ENCODE results near the gene TAGAP.
"Not testable (repeated sequence)": the region's sequence is repeated elsewhere in the genome, so short reads cannot be mapped to it uniquely, and the experiment has no call there.

TAGAP gene

DNA sequence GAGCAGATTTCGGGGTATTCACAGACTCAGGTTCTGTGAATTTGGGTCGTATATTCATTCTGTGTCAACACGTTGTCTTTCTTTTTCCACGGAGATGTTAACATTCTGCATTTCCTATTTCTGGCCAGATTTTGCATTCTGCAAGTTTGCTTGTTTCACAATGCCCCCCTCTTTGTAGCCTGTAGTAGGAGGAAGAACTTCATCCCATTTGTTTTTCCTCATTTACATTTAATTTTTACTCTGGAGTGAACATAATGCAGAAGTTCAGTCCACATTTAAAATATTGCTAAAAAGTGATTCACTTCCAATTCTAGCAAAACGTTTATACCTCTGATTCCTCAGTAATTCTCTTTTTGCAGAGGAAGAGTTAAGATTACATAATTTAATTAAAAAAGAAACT, 12.9 kb downstream of the TAGAP start:
- H4K20me1 ChIP-seq (ENCODE audit: control insufficient read depth, insufficient read depth, low read depth, low read length): peaks cover 13% of the 10 kb centered on the region
- peaks cover 28% of the 10 kb centered on the region for H3K4me1 ChIP-seq (ENCODE audit: control insufficient read depth, low read length)
- no peak overlapping the region for H3K4me3 ChIP-seq (ENCODE audit: low read length)
- no peak for TF ChIP-seq EZH2phosphoT487 (IDR thresholded peaks at IDR 0.05; ENCODE audit: borderline replicate concordance, low read length)
- TF ChIP-seq, protein P1, sequence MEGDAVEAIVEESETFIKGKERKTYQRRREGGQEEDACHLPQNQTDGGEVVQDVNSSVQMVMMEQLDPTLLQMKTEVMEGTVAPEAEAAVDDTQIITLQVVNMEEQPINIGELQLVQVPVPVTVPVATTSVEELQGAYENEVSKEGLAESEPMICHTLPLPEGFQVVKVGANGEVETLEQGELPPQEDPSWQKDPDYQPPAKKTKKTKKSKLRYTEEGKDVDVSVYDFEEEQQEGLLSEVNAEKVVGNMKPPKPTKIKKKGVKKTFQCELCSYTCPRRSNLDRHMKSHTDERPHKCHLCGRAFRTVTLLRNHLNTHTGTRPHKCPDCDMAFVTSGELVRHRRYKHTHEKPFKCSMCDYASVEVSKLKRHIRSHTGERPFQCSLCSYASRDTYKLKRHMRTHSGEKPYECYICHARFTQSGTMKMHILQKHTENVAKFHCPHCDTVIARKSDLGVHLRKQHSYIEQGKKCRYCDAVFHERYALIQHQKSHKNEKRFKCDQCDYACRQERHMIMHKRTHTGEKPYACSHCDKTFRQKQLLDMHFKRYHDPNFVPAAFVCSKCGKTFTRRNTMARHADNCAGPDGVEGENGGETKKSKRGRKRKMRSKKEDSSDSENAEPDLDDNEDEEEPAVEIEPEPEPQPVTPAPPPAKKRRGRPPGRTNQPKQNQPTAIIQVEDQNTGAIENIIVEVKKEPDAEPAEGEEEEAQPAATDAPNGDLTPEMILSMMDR (IDR thresholded peaks at IDR 0.05; ENCODE audit: low read depth, low read length, poor library complexity, severe bottlenecking): no peak
- no peaks in the 10 kb centered on the region for H3K9me2 ChIP-seq (replicated peaks; ENCODE audit: control insufficient read depth, low read length)
- peaks cover 4% of the 10 kb centered on the region for H3K79me2 ChIP-seq (ENCODE audit: control insufficient read depth, low read length)
- peaks cover 59% of the 10 kb centered on the region for H3F3A ChIP-seq (ENCODE audit: control insufficient read depth, insufficient read depth)
- H3K36me3 ChIP-seq (ENCODE audit: control insufficient read depth, low read length): peaks cover 25% of the 10 kb centered on the region
- H3K4me2 ChIP-seq (ENCODE audit: low read length): no peak overlapping the region
- no peaks in the 10 kb centered on the region for H3K27me3 ChIP-seq (ENCODE audit: control insufficient read depth, low read length)
- H3K27ac ChIP-seq (ENCODE audit: low read depth, low read length): no peak overlapping the region
- H3K9me3 ChIP-seq (ENCODE audit: control insufficient read depth, insufficient read depth, low read length): no peaks in the 10 kb centered on the region

DNA sequence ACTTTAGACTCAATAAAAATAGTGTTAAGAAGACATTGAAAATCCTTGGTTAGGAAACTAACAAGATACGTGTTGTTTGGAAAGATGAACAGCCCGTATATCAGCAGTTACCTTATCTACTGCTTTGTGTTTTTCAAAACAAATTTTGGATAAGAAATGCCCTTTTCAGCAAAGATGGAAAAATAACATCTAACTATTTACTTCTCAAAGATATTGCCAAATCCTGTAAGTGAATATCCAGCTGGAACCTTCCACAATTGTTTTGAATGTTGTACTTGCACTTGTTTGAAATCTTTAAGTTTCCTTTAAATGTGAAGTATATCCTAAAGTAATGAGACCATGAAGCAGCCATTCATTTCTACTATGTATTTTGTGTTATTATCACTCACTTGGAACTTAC, 14.6 kb downstream of the TAGAP start:
- Histone ChIP-seq H3K9me2 (replicated peaks; ENCODE audit: control insufficient read depth, low read length) (no peaks in the 10 kb centered on the region), H3K27me3 (ENCODE audit: control insufficient read depth, low read length) (no peaks in the 10 kb centered on the region), H3K36me3 (ENCODE audit: control insufficient read depth, low read length) (peaks cover 8% of the 10 kb centered on the region), H3K4me1 (ENCODE audit: control insufficient read depth, low read length) (peaks cover 31% of the 10 kb centered on the region), H3K79me2 (ENCODE audit: control insufficient read depth, low read length) (no peaks in the 10 kb centered on the region), H3K9me3 (ENCODE audit: control insufficient read depth, insufficient read depth, low read length) (peaks cover 4% of the 10 kb centered on the region; the same call in 1 of the 2 replicates), H3F3A (ENCODE audit: control insufficient read depth, insufficient read depth) (peaks cover 44% of the 10 kb centered on the region), H4K20me1 (ENCODE audit: control insufficient read depth, insufficient read depth, low read depth, low read length) (no peaks in the 10 kb centered on the region), H3K4me3 (ENCODE audit: low read length) (no peak overlapping the region), H3K27ac (ENCODE audit: low read depth, low read length) (no peak overlapping the region), H3K4me2 (ENCODE audit: low read length) (no peak overlapping the region)
- TF ChIP-seq, protein P1 (IDR thresholded peaks at IDR 0.05; ENCODE audit: low read depth, low read length, poor library complexity, severe bottlenecking): no peak

DNA sequence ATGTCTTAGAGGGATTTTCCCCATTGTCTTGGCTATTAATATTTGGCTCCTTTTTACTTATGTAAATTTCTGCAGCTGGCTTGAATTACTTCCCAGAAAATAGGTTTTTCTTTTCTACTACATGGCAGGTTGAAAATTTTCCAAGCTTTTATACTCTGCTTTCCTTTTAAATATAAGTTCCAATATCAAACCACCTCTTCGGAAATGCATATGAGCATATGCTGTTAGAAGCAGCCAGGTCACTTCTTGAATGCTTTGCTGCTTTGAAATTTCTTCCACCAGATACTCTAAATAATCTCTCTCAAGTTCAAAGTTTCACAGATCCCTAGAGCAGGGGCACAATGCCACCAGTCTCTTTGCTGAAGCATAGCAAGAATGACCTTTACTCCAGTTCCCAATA, 19.6 kb downstream of the TAGAP start:
- Histone ChIP-seq H3K4me1 (ENCODE audit: control insufficient read depth, low read length) (peaks cover 20% of the 10 kb centered on the region), H3K9me3 (ENCODE audit: control insufficient read depth, insufficient read depth, low read length) (peaks cover 12% of the 10 kb centered on the region; the same call in 1 of the 2 replicates), H3F3A (ENCODE audit: control insufficient read depth, insufficient read depth) (peaks cover 13% of the 10 kb centered on the region; the same call in 1 of the 2 replicates)
- not testable (repeated sequence) for H3K27me3 ChIP-seq (ENCODE audit: control insufficient read depth, low read length); H3K4me2 ChIP-seq (ENCODE audit: low read length); H3K36me3 ChIP-seq (ENCODE audit: control insufficient read depth, low read length); H4K20me1 ChIP-seq (ENCODE audit: control insufficient read depth, insufficient read depth, low read depth, low read length); H3K79me2 ChIP-seq (ENCODE audit: control insufficient read depth, low read length); H3K27ac ChIP-seq (ENCODE audit: low read depth, low read length); H3K4me3 ChIP-seq (ENCODE audit: low read length); H3K9me2 ChIP-seq (replicated peaks; ENCODE audit: control insufficient read depth, low read length)

DNA sequence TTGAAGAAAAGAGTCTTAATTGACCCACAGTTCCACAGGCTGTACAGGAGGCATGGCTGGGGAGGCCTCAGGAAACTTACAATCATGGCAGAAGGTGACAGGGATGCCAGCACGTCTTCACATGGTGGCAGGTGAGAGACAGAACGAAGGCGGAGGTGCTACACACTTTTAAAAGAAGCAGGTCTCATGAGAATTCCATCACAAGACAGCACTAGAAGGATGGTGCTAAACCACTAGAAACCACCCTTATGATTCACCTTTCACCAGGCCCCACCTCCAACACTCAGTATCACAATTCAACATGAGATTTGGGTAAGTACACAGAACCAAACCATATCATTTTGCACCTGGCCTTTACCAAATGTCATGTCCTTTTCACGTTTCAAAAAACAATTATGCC, 20.9 kb downstream of the TAGAP start:
- H3K27me3 ChIP-seq (ENCODE audit: control insufficient read depth, low read length): no peaks in the 10 kb centered on the region
- H3K36me3 ChIP-seq (ENCODE audit: control insufficient read depth, low read length): no peaks in the 10 kb centered on the region
- peaks cover 29% of the 10 kb centered on the region for H3K4me1 ChIP-seq (ENCODE audit: control insufficient read depth, low read length)
- no peaks in the 10 kb centered on the region for H3K9me2 ChIP-seq (replicated peaks; ENCODE audit: control insufficient read depth, low read length)
- no peaks in the 10 kb centered on the region for H3K79me2 ChIP-seq (ENCODE audit: control insufficient read depth, low read length)
- peaks cover 12% of the 10 kb centered on the region; the same call in 1 of the 2 replicates for H3K9me3 ChIP-seq (ENCODE audit: control insufficient read depth, insufficient read depth, low read length)
- H3K4me2 ChIP-seq (ENCODE audit: low read length): no peak overlapping the region
- H3K27ac ChIP-seq (ENCODE audit: low read depth, low read length): no peak overlapping the region
- TF ChIP-seq, protein P1 (IDR thresholded peaks at IDR 0.05; ENCODE audit: low read depth, low read length, poor library complexity, severe bottlenecking): no peak
- no peak for TF ChIP-seq EZH2phosphoT487 (IDR thresholded peaks at IDR 0.05; ENCODE audit: borderline replicate concordance, low read length)
- H4K20me1 ChIP-seq (ENCODE audit: control insufficient read depth, insufficient read depth, low read depth, low read length): no peaks in the 10 kb centered on the region
- peaks cover 11% of the 10 kb centered on the region; the same call in 1 of the 2 replicates for H3F3A ChIP-seq (ENCODE audit: control insufficient read depth, insufficient read depth)
- H3K4me3 ChIP-seq (ENCODE audit: low read length): no peak overlapping the region

Measured in DOHH2 (cell line).